Neural cell (in vitro differentiated cells): ENCODE results near the gene ACTRT2.

Experiments
- EP300 ChIP-seq: fragments of 450-650 bp; conservative IDR thresholded peaks from 2 replicates; pipeline ENCODE4 v1.6.1; 2014; ENCODE audit warnings: antibody characterized with exemption, mild to moderate bottlenecking, moderate library complexity; ENCODE audit not compliant: poor library complexity, severe bottlenecking
- EZH2 ChIP-seq: fragments of 200-600, 300-800 bp; shearing (Covaris generic), sonication (generic); IDR thresholded peaks from 2 replicates; pipeline ENCODE4 v1.6.1; 2014; ENCODE audit warnings: antibody characterized with exemption, low read length, borderline replicate concordance, mild to moderate bottlenecking; ENCODE audit not compliant: insufficient read depth, poor library complexity, severe bottlenecking
- POLR2AphosphoS5 ChIP-seq: IDR thresholded peaks from 2 replicates; pipeline ENCODE4 v1.6.1; 2012
- SMC3 ChIP-seq: fragments of 450-650 bp; conservative IDR thresholded peaks from 2 replicates; pipeline ENCODE4 v1.6.1; 2014; ENCODE audit warnings: antibody characterized with exemption, mild to moderate bottlenecking, moderate library complexity; ENCODE audit not compliant: poor library complexity
- TAF1 ChIP-seq: IDR thresholded peaks from 2 replicates; pipeline ENCODE4 v1.6.1; 2012; ENCODE audit warnings: low read depth
- TF ChIP-seq, protein P1 (sequence below): fragments of 450-650 bp; IDR thresholded peaks from 2 replicates; pipeline ENCODE4 v1.5.1; 2014; ENCODE audit warnings: antibody characterized with exemption, mild to moderate bottlenecking, moderate library complexity; ENCODE audit not compliant: poor library complexity, severe bottlenecking
- TF ChIP-seq, protein P2 (sequence below): IDR thresholded peaks from 2 replicates; pipeline ENCODE4 v1.6.1; 2012; ENCODE audit warnings: borderline replicate concordance

DNA sequence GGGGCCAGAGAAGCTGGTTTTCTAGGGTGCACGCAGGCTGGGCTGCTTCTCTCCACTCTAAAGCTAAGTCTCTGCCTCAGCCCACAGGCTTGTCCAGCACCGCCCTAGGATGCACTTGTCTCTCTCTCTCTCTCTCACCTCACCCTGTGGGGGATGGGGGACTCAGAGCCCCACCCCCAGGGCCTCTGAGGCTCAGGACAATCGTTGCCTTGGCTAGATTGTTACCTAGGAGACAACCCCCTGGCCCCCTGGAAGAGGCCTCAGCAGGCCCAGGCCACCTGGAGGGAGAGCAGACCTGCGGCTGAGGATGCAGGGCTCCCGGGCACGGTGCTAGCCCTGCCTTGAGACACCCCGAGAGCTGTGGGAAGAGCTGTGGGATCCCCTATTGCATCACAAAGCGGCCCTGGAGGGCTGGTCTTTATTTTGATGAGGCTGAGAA is at the start of gene ACTRT2:
- TF ChIP-seq TAF1 (no peak), EZH2 (no peak), POLR2AphosphoS5 (no peak), EP300 (no peak), SMC3 (no peak)
- TF ChIP-seq, protein P1, sequence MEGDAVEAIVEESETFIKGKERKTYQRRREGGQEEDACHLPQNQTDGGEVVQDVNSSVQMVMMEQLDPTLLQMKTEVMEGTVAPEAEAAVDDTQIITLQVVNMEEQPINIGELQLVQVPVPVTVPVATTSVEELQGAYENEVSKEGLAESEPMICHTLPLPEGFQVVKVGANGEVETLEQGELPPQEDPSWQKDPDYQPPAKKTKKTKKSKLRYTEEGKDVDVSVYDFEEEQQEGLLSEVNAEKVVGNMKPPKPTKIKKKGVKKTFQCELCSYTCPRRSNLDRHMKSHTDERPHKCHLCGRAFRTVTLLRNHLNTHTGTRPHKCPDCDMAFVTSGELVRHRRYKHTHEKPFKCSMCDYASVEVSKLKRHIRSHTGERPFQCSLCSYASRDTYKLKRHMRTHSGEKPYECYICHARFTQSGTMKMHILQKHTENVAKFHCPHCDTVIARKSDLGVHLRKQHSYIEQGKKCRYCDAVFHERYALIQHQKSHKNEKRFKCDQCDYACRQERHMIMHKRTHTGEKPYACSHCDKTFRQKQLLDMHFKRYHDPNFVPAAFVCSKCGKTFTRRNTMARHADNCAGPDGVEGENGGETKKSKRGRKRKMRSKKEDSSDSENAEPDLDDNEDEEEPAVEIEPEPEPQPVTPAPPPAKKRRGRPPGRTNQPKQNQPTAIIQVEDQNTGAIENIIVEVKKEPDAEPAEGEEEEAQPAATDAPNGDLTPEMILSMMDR, result no peak
- TF ChIP-seq, protein P2, sequence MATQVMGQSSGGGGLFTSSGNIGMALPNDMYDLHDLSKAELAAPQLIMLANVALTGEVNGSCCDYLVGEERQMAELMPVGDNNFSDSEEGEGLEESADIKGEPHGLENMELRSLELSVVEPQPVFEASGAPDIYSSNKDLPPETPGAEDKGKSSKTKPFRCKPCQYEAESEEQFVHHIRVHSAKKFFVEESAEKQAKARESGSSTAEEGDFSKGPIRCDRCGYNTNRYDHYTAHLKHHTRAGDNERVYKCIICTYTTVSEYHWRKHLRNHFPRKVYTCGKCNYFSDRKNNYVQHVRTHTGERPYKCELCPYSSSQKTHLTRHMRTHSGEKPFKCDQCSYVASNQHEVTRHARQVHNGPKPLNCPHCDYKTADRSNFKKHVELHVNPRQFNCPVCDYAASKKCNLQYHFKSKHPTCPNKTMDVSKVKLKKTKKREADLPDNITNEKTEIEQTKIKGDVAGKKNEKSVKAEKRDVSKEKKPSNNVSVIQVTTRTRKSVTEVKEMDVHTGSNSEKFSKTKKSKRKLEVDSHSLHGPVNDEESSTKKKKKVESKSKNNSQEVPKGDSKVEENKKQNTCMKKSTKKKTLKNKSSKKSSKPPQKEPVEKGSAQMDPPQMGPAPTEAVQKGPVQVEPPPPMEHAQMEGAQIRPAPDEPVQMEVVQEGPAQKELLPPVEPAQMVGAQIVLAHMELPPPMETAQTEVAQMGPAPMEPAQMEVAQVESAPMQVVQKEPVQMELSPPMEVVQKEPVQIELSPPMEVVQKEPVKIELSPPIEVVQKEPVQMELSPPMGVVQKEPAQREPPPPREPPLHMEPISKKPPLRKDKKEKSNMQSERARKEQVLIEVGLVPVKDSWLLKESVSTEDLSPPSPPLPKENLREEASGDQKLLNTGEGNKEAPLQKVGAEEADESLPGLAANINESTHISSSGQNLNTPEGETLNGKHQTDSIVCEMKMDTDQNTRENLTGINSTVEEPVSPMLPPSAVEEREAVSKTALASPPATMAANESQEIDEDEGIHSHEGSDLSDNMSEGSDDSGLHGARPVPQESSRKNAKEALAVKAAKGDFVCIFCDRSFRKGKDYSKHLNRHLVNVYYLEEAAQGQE, result no peak
